Transverse colon (tissue), 4 donors: Measurements from ENCODE around the gene PHF20.
A peak's percentile ranks its signal among the peaks of the same experiment; 100 is the strongest.

Experiments used
- POLR2A ChIP-seq: fragments of 450-650 bp; IDR thresholded peaks from one replicate; pipeline ENCODE4 v1.6.1; 2016; ENCODE audit warnings: antibody characterized with exemption, mild to moderate bottlenecking, moderate library complexity
- POLR2AphosphoS5 ChIP-seq, 3 donors: sonication (generic); formaldehyde crosslinking; IDR thresholded peaks; one replicate each; pipeline ENCODE4 v1.6.1; 2016; ENCODE audit warnings: antibody characterized with exemption in 3 of 3
- TF ChIP-seq, protein P1 (sequence below), 5 experiments: fragments of 200-600 bp in 3 of 5; fragments of 450-650 bp in 2 of 5; sonication (generic) in 3 of 5; IDR thresholded peaks; 1 replicate in 2 of 5; 2 replicates in 3 of 5; pipeline ENCODE4 v1.5.1; 2016 to 2017; ENCODE audit warnings: antibody characterized with exemption in 5 of 5, inconsistent platforms in 3 of 5, mild to moderate bottlenecking in 2 of 5, moderate library complexity in 1 of 5

- TF ChIP-seq, protein P1, sequence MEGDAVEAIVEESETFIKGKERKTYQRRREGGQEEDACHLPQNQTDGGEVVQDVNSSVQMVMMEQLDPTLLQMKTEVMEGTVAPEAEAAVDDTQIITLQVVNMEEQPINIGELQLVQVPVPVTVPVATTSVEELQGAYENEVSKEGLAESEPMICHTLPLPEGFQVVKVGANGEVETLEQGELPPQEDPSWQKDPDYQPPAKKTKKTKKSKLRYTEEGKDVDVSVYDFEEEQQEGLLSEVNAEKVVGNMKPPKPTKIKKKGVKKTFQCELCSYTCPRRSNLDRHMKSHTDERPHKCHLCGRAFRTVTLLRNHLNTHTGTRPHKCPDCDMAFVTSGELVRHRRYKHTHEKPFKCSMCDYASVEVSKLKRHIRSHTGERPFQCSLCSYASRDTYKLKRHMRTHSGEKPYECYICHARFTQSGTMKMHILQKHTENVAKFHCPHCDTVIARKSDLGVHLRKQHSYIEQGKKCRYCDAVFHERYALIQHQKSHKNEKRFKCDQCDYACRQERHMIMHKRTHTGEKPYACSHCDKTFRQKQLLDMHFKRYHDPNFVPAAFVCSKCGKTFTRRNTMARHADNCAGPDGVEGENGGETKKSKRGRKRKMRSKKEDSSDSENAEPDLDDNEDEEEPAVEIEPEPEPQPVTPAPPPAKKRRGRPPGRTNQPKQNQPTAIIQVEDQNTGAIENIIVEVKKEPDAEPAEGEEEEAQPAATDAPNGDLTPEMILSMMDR (IDR thresholded peaks at IDR 0.05), result peak in 2 of 5 experiments; percentile 1 to 6
- no peak for TF ChIP-seq POLR2A
- TF ChIP-seq POLR2AphosphoS5 (IDR thresholded peaks at IDR 0.05), result peak in 2 of 3 donors; percentile 37 to 39
Observed at GRCh38 chr20:35742741-35743523, 28.9 kb upstream of the PHF20 start.
